CD4-positive, alpha-beta T cell treated with Interleukin-10 for 1 hour (primary cell): ENCODE measurements around the gene LEKR1.
"Not testable (repeated sequence)": the region's sequence is repeated elsewhere in the genome, so short reads cannot be mapped to it uniquely, and the experiment has no call there.

Experiments used
- DNase-seq: peaks from one replicate; pipeline ENCODE4 v3.0.0-alpha.2; 2020

LEKR1 gene

DNA sequence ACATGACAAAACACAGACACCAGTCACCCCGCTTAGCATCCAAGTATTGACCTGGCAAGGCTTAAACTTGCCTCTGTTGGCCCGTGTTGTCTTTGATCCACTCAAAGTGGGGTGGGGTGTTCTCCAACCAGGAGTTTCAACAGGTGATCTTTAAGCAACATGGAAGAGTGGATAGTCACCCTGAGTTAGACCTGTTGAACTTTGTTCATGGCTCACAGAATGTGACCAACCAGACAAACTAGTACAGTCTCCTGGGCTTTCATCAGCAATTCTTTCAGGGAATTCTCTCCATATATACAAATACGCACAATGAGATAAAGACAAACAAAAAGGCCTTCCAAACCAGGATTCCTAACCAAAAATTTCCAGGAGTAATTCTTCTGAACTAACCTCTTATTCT is 11.9 kb downstream of the LEKR1 start:
- no peak for DNase-seq

DNA sequence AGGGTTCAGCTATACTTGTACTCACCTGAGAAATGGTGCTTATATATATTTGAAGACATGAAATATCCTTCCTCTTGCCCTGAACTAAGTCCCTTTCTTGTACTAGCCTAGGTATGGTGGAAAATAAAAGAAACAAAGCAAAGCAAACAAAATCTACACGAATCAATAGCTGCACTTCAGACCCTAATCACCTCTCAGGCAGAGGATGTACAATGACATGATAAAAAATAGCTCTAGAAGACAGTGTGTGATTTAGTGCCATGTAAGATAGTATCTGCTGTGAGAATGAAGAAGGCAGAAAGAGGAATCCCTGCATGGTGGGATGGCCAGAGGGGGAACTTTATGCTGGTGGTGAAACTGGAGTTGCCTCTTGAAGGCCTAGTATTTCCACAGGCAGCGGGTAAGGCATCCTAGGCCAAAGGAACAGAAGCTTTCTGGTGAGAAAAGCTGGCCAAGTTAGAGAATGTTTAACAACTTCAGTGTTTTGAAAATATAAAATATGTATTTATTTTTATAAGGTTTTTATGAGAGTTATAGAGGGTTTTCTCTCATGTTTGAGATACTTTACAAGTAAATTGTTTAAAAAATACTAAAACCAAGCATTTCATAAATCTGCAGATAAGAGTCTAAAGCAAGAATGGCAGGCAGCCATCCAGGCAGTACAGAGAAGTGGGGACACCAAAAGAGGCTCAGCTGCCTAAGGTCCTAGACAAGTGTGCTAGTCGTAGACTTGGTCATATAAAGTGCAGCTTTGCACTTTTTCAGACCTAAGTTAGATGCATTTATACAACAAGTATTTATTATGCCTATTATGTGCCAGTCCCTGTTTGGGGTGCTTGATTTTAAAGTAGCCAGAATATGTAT is 14.9 kb downstream of the LEKR1 start:
- DNase-seq, result no peak

DNA sequence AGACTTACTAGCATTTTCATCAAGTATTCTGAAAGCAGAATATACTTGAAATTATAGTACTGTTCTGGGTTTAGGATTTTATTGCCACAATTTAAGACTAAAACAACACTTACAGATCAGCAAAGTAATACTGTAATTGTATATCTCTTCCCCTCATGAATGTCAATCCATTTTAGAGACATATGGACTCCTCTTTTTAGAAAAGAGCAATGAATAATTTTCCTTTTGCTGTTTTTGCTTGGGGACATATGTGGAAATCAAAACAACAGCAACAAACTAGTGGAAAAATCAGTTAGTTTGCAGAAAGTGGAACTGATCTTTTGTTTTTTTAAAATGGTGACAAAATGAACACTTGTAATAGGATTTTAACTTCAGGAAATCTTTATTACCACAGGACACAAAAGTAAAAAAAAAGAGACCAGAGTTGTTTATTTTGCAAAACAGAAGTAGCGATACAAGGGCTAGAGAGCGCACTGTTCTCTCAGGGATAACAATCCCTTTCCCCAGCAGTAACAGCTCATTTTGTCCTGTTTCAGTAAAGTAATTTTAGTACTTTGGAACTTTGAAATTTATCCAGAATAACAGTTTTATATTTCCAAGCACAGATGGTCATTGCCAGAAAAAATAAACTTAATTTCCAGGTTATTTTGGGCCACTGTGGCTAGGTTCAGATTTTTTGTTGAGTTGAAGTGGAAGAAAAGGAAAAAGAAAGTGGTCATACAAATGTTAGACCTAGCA is 17.1 kb downstream of the LEKR1 start:
- no peak for DNase-seq

DNA sequence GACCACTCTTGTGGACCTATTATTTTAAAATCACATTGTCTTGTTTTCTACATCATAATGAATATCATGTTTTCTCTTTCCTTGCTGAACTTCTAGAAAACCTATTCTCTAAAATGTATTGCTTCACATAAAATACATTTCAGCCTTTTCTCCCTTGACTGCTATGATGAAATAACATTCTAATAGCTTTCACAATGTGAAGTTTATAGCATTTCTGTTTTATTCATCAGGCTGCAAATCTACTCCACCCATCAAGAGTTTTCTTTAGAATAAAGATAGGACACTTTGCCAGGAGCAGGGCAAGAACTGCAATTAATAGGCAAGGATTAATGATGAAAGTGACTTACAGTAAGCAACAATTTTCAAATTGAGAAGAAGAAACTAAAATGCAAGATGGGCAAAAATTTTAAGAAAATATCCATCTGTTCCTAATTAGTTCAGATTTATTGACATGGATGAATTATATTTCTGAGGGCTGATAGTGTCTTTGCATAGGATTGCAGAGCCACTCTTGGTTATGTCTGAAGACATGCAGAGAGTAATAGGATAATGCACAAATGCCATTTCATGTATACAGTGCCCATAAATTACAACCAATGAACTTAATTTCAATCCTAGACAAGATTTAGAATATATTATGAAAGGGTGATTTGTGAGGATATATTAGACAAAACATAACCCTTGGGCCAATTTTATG is 21.7 kb downstream of the LEKR1 start:
- DNase-seq, result no peak

DNA sequence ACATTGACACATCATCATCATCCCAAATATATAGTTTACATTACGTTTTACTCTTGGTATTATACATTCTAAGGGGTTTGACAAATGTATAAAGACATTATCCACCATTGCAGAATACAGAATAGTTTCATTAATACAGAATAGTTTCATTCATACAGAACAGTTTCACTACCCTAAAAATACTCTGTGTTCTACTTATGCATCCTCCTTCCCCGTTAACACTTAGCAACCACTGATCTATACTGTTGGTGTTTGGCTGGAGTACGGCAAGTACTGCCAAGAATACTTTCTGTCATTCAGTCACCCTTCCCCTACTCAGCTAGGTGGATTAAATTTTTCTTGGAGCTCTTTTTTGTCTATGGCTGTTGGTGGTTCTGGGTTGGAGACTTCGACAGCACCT is 33.4 kb downstream of the LEKR1 start:
- DNase-seq, result no peak

DNA sequence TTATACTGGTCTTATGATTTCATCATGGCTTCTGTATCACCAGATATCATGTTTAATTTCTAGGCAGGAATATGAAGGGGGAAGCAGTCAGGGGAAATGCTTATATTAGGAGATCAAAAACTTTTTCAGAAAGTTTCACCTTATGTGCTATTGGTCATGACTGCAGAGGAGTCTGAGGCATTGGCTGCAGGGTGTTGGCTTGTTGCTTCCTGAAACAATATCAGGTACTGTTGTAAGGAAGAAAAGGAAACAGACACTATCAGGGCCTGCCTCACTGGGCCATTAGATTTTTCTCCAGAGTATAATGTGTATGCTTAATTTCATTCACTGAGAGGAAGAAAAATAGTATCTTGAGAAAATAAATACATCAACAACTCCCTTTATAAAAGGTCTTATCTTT is 34.7 kb downstream of the LEKR1 start:
- no peak for DNase-seq

DNA sequence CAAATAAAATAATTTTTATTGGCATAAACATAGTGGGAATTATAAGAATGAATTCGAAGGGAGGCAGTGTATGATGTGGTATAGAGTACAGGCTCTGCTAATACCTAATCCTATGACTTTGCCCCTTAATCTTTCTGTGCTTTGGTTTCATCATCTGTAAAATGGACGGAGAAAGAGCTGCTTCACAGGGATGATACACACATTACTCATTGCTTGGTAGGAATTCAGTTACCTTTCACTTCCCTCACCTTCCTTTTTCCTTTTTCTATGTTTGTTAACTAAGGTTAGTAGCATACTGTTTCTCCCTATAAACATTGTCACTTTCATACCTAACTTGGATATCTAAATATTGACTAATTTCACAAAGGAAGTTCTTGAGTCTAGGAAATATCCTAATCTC is 36.2 kb downstream of the LEKR1 start:
- no peak for DNase-seq

DNA sequence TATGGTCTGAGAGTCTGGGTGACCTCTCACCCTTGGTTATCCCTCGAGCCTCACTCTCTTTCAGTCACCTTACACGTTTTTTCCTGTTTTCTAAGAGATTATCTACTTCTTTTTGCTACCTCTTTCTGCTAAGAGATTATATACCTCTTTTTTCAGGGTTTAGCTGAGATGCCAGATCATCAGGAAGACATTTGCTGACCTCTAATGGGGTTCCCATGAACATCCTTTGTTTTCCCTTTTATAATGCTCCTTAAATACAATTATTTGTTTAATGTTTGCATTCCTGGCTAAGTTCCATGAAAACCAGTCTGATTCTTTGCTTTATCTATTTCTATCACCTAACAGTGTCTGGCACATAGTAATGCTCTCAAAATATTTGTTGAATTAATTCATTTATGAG is 39.6 kb downstream of the LEKR1 start:
- DNase-seq, result no peak

DNA sequence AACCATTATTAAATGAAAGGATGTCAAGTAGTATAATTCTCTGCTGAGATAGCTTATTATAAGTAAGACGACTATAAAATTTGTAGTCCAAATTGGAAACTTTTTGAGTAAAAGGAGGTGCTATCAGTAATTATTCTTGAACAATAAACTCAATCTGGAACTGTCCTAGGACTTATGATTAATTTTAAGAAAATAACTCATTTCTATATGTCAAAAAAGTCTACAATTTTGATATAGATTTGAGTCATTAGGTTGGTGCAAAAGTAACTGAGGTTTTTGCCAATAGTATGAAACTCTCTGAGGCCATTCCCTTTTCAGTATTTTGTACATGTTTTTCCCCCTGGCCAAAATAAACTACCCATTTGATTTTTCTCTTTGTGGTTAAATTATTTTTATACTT is 41.0 kb downstream of the LEKR1 start:
- no peak for DNase-seq

DNA sequence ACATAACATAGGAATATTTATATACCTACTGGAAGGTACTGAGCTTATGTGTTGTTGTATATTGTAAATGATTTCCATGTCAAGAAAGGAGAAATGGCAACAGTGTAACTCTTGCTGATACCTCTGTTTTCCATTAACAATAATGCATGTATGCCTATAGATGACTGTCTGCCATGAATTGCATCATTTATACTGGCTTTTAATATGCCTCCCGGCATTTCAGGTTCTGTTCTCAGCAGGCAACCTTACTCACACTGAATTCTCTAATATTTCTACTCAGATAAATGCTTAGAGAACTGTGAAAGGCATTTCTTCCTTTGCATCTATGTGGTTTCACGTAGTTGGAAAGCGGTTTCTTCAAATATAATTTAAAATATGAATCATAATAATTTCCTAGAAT is 41.8 kb downstream of the LEKR1 start:
- no peak for DNase-seq

DNA sequence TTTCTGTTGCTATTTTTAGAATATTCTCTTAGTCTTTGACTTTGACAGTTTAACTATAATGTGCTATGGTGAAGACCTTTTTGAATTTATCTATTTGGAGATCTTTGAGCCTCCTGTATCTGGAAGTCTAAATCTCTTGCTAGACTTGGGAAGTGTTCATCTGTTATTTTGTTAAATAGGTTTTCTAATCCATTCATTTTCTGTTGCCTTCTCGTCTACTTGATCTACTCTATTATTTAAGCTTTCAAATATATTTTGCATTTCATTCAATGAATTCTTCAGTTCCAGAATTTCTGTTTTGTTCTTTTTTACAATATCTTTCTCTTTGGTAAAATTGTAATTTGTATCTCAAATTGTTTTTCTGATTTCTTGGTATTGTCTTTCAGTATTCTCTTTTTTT is 47.8 kb downstream of the LEKR1 start:
- no peak for DNase-seq

DNA sequence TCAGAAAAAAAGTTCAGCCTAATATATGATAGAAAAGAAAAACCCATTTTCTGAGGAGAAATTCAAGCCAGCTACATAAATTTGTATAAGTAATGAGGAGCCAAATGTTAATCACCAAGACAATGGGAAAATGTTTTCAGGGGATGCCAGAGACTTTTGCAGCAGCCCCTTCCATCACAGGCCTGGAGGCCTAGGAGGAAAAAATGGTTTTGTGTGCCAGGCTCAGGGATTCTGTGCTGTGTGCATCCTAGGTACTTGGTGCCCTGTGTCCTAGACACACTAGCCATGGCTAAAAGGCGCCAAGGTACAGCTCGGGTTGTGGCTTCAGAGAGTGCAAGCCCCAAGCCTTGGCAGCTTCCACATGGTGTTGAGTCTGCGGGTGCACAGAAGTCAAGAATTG is 53.3 kb downstream of the LEKR1 start:
- DNase-seq, result not testable (repeated sequence)

DNA sequence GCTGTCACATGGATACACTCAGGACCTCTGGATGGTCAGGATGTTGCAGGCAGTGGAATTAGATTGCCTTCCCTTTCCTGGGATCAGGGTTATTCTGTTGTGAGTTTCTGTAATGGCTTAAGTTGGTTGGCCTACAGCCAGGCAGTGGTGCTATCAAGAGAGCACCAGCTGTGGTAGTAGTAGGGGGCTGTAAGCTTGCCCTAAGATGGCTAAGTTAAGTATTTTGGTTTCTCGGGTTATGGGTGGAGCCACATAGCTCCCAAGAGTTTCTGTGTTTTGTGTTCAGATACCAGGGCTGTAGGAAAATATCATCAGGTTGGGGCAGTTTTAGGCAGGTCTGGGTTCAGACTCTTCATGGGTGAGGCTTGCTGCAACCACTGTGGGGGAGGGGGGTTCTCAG is 59.6 kb downstream of the LEKR1 start:
- DNase-seq, result no peak

DNA sequence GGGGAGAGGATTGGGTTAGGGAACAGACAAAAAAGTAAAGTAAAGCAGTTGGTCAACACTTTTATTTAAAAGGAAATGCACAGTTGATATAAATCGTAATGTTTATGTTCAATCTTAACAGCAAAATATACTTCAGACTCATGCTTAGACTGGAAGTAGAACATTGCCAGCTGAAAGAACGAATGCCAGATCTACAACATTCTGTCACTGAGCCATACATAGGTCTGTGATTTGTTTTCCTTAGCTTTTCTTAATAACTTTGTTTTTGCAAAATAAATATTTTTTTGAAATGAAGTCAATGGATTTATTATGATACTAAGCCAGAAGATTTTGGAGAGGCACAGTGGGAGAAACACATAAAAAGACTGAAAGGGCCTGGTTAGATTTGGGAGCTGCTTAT is 62.0 kb downstream of the LEKR1 start:
- DNase-seq, result no peak

DNA sequence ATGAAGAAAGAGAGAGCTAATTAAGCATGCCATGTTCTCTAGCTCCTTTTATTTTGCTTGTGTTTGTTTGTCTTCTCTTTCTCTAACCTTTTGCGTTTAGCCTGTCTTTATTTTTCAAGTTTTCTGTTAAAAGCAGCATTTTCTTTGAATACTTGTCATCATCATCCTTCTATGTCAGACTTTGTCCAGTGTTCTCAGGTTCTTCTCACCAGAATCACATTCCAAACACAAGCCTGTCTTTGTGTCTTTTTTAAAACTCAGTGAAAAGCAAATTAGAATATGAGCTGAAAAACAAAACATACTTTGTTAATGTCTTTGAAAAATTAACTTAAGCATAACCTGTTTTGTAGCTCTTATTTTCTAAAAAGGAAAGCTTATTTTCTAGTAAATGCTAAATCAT is 62.4 kb downstream of the LEKR1 start:
- no peak for DNase-seq

DNA sequence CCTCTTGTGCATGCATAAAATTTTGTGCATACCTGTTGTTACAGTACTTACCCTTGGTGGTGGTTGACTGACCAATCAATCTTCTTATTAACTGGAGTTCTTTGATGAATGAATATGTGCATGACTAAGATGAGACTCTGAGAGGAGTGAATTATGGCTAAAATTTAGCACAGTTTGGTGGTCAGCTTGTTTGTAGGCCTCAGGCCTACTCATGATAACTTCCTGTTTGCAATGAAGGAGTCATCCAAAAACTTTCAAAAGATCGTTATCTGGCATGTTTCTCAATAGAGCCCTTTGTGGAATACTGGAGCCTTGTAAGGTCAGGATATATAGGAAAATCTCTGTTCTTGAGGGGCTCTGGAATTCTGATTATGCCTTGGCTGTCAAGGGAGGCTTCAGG is 66.5 kb downstream of the LEKR1 start:
- no peak for DNase-seq

DNA sequence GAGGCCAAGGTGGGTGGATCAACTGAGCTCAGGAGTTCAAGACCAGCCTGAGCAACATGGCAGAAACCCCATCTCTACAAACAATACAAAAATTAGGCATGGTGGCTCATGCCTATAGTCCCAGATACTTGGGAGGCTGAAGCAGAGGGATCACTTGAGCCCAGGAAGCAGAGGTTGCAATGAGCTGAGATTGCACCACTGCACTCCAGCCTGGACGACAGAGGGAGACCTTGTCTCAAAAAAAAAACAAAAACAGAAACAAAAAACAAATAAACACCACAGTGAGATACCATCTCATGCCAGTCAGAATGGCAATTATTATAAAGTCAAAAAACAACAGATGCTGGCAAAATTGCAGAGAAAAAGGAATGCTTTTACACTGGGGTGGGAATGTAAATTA is 69.2 kb downstream of the LEKR1 start:
- not testable (repeated sequence) for DNase-seq

DNA sequence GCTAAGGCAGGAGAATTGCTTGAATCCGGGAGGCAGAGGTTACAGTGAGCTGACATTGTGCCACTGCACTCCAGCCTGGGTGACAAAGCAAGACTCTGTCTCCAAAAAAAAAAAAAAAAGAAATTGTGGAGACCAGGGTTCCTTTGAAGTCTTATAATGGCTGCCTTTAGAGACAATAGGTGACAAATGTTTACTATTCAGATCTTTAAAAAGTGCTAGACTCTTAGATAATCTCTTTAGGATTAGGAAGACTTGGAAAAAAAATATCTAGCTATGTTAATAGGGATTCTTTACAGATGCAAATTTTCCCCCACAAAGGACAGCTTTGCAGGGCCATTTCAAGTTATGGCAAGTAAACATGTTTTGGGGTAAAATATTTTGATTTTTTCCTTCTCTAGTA is 71.7 kb downstream of the LEKR1 start:
- DNase-seq, result not testable (repeated sequence)

DNA sequence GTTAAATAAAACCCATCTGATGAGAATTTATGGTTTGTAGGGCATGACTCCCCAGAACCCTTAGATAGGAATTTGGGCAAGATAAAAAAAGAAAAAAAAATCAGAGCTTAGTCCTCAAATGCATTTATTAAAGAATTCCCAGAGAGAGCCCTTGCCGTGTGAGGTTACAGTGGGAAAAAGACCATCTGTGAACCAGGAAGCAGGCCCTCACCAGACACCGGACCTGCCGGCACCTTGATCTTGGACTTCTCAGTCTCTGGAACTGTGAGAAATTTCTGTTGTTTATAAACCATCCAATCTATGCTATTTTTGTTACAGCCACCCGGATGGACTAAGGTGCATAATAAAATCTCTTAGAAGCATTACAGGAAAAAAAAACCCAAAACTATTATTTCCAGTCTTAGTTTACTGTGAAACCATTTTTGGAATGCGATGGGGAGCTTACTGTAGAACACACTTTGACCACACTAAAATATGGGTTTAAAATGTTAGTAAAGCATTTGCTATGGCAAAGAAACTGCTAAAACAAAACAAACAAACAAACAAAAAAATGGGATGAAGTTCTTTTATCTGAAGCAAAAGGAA is 72.2 kb downstream of the LEKR1 start:
- DNase-seq, result no peak

DNA sequence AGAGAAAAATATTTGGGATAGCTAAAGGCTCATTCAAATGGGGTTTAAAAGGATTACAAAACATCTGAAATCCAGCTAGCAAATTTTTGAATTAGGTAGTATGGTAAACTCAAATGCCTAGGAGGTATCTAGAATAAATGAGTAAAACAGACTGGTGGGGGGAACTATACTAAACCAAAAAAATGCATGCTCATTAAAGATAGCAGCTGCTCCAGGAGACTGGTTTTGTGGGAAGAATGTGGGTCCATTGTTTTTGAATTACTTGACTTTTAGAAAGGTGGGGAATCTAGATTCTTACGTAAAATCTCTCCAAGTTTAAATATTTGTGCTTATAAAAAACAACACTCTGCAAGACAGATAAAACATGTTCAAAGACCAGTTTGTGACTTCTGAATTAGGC is 73.8 kb downstream of the LEKR1 start:
- no peak for DNase-seq

DNA sequence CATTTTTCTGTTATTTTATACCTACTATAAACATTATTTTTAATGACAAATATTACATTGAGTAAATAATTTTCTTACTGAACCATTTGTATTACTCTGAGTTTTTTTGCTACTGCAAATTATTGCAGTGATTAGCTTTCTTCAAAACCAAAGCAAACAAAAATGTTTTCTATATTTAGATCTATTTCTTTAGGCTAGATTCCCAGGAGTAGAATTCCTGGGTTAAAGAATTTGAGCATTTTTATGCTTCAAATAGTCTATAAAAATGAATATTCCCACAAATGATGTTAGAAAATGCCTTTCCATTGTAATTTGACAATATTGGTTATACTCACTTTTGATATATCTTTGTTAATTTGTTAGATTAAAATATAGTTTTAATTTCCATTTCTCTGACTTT is 76.8 kb downstream of the LEKR1 start:
- no peak for DNase-seq

DNA sequence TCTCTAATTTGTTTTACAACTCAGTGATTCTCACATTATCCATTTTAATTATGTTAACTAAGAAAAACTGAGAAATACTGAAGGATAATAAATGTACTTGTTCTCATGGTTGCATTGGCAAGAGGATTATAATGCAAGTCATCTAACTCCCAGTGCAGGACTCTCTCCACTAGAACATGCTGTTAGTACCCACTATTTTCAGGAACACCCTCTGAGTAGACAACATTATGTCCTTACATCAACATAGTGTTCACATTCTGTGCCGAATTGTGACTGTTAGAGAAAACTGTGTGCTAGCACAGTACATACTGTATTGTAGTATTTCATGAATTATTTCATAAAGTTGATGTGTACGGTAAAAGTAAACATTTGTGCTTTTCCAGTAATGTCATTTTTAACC is 80.1 kb downstream of the LEKR1 start:
- no peak for DNase-seq

DNA sequence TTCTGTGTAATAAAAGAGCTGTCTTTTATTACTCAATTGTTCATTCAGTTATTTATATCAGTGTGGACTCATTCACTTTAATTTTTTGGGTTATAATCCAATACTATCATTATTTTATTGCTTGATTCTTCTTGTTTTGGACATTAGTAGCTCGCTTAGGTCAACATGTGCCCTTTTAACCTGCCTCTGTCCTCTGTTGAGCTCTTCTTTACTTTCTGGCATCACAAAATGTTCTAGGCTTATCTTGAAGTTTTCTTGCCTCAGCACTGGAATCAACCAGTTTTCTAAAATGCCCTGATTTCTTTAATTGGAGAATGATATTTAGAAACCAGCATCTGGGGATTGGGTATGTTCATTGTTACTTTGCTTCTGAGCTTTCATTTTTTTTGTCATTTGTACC is 82.2 kb downstream of the LEKR1 start:
- no peak for DNase-seq

DNA sequence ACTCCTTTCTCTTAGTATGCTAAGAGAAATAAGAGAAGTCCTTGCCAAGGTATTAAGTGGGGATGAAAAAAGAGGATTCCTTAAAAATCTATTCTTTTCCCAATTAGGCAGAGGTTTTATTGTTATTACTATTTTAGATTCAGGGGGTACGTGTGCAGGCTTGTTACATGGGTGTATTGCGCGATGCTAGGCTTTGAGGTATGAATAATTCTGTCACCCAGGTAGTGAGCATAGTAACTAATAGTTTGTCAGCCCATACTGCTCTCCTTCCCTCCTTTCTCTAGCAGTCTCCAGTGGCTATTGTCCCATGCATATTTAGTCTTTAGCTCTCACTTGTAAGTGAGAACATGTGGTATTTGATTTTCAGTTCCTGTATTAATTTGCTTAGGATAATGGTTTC is 83.9 kb downstream of the LEKR1 start:
- DNase-seq, result no peak
